ENCODE data around the gene ADARB2. TPM values are rescaled to one million over a fixed set of nuclear protein-coding genes. Genes with fewer than 3 reads are reported as not detected.
"Not testable (repeated sequence)": the region's sequence is repeated elsewhere in the genome, so short reads cannot be mapped to it uniquely, and the experiment has no call there.

Gene ADARB2
- total RNA-seq, 1 donor from 2014 or later: not detected

DNA sequence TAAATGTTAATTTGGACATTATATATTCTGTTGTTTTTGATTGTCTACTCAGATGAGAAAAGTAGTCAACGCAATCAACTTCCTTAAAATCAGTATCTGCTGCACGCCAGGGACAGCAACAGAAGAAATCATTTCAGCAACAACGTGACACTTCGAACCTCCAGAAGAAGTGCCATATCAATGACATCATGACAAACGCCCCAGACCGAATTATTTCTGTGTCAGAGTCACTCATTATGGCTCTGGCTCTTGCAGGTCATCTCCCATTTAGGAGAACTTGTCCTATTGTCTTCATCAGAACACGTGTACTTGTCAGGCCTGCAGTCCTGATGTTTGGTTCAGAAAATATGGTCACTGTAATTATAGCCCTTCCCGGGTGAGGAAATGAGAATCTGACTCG, 276.3 kb downstream of the ADARB2 start:
- no peak for TF ChIP-seq CTCF (IDR thresholded peaks at IDR 0.05)
- DNase-seq (ENCODE audit: low spot score in 2 of 2): no peak
- no peak overlapping the region for H3K4me3 ChIP-seq
- H3K27me3 ChIP-seq: no peaks in the 10 kb centered on the region
- H3K27ac ChIP-seq: no peak overlapping the region
- H3K9me3 ChIP-seq: no peaks in the 10 kb centered on the region
- no peaks in the 10 kb centered on the region for H3K36me3 ChIP-seq
- no peaks in the 10 kb centered on the region for H3K4me1 ChIP-seq
- intact Hi-C loops (cut with DNase I): no loop called here

GRCh38 chr10:1459664-1460063, 277.7 kb downstream of the ADARB2 start:
- DNase-seq (ENCODE audit: low spot score in 2 of 2); H3K27me3 ChIP-seq; H3K27ac ChIP-seq; H3K36me3 ChIP-seq; H3K4me3 ChIP-seq; intact Hi-C loops (cut with DNase I); H3K4me1 ChIP-seq; H3K9me3 ChIP-seq: not testable (repeated sequence)

DNA sequence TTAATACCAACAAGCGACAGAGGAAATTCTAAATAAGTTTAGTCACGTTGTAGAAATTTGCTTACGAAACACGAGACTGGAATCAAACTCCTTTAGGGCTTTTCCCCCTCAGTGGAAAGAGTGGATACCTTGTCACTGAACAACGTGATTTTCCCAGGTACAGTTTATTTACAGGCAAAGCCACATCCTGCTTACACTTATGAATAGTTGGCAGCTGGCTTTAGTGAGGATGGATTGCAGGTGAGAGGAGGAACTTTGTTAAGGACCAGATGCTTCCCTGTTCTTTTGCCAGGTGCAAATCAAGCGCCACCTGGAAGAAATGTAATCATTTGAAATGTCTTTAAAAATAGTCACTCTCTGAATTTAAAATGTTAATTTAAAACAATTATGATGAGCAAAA, 282.4 kb downstream of the ADARB2 start:
- Histone ChIP-seq H3K27me3 (no peaks in the 10 kb centered on the region), H3K27ac (no peak overlapping the region), H3K9me3 (no peaks in the 10 kb centered on the region), H3K4me1 (no peaks in the 10 kb centered on the region), H3K36me3 (no peaks in the 10 kb centered on the region), H3K4me3 (no peak overlapping the region)
- no peak for DNase-seq (ENCODE audit: low spot score in 2 of 2)
- intact Hi-C loops (cut with DNase I): no loop called here
- TF ChIP-seq CTCF (IDR thresholded peaks at IDR 0.05): no peak

DNA sequence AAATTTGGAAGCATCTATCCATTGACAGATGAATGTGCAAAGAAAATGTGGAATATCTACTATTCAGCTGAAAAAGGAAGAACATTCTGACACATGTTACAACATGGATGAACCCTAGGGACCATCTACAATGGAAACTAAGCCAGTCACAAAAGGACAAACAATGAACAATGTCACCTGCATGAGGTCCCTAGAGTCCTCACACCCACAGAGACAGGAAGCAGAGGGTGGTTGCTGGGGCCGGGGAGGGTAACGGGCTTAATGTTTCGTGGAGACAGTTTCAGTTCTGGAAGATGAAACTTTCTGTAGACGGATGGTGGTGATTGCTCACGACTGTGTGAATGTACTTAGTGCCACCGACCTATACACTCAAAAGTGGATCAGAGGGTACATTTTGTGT, 282.9 kb downstream of the ADARB2 start:
- Histone ChIP-seq H3K4me1 (no peaks in the 10 kb centered on the region), H3K36me3 (no peaks in the 10 kb centered on the region), H3K4me3 (no peak overlapping the region), H3K27ac (no peak overlapping the region), H3K27me3 (no peaks in the 10 kb centered on the region), H3K9me3 (no peaks in the 10 kb centered on the region)
- intact Hi-C loops (cut with DNase I): no loop called here
- TF ChIP-seq CTCF (IDR thresholded peaks at IDR 0.05): no peak
- no peak for DNase-seq (ENCODE audit: low spot score in 2 of 2)

- no peaks in the 10 kb centered on the region for H3K4me1 ChIP-seq
- H3K36me3 ChIP-seq: no peaks in the 10 kb centered on the region
- no peaks in the 10 kb centered on the region for H3K9me3 ChIP-seq
- TF ChIP-seq CTCF (IDR thresholded peaks at IDR 0.05): no peak
- DNase-seq (ENCODE audit: low spot score in 2 of 2): no peak
- H3K4me3 ChIP-seq: no peak overlapping the region
- no peaks in the 10 kb centered on the region for H3K27me3 ChIP-seq
- no peak overlapping the region for H3K27ac ChIP-seq
- intact Hi-C loops (cut with DNase I): no loop called here
Measured at GRCh38 chr10:1452777-1453176, 284.5 kb downstream of the ADARB2 start.

DNA sequence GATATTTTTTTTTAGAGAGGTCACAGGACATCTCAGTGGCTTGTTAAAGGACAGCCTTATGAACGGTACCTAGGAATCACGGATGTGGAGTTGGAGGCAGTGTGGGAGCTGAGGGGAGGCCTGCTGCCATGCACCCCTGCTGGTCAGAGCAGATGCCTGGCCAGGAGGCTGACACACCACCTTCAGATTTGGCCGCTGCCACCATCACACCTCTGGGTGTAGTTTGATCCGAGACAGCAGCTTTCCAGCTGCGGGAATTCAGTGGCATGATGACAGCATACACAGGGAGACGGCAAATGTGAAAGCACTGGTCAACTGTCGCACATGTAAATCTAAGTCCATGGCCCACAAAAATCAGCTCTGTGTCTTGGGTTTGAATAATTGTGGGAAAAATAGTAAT, 285.4 kb downstream of the ADARB2 start:
- no peaks in the 10 kb centered on the region for H3K9me3 ChIP-seq
- intact Hi-C loops (cut with DNase I): no loop called here
- no peaks in the 10 kb centered on the region for H3K27me3 ChIP-seq
- no peak overlapping the region for H3K27ac ChIP-seq
- TF ChIP-seq CTCF (IDR thresholded peaks at IDR 0.05): no peak
- no peaks in the 10 kb centered on the region for H3K4me1 ChIP-seq
- no peak for DNase-seq (ENCODE audit: low spot score in 2 of 2)
- H3K4me3 ChIP-seq: no peak overlapping the region
- H3K36me3 ChIP-seq: no peaks in the 10 kb centered on the region

All from ascending aorta (tissue), 2 donors.